A673 (cell line): ENCODE results near the gene TM4SF5.

Experiments used
- EZH2 ChIP-seq: fragments of 200-600 bp; sonication (generic); IDR thresholded peaks from 2 replicates; pipeline ENCODE4 v1.6.1; 2017; ENCODE audit warnings: borderline replicate concordance, low read depth, mild to moderate bottlenecking, mixed read lengths, antibody characterized with exemption, low read length; ENCODE audit not compliant: poor library complexity, severe bottlenecking
- TF ChIP-seq, protein P1 (sequence below): fragments of 300-800, 200-600 bp; sonication (generic); conservative IDR thresholded peaks from 2 replicates; pipeline ENCODE4 v1.5.1; 2017; ENCODE audit warnings: low read depth, mild to moderate bottlenecking, antibody characterized with exemption, low read length, moderate library complexity, mixed read lengths

DNA sequence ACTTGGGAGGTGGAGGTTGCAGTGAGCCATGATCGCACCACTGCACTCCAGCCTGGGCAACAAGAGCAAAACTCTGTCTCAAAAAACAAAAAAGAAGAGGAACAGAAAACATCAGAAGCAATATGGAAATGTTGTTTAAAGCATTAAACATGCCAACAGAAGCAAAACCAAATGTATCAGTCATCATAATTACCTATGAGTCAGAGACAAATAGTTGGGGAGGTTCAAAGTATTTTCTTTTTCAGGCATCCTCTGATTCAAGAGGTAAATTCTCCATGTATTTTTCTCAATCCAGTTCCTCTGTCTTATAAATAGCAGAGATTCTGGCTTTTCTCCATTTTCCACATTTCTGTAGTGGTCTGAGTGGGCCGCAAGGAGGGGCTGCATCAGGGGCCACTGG, 2.1 kb upstream of the TM4SF5 start:
- TF ChIP-seq, protein P1, sequence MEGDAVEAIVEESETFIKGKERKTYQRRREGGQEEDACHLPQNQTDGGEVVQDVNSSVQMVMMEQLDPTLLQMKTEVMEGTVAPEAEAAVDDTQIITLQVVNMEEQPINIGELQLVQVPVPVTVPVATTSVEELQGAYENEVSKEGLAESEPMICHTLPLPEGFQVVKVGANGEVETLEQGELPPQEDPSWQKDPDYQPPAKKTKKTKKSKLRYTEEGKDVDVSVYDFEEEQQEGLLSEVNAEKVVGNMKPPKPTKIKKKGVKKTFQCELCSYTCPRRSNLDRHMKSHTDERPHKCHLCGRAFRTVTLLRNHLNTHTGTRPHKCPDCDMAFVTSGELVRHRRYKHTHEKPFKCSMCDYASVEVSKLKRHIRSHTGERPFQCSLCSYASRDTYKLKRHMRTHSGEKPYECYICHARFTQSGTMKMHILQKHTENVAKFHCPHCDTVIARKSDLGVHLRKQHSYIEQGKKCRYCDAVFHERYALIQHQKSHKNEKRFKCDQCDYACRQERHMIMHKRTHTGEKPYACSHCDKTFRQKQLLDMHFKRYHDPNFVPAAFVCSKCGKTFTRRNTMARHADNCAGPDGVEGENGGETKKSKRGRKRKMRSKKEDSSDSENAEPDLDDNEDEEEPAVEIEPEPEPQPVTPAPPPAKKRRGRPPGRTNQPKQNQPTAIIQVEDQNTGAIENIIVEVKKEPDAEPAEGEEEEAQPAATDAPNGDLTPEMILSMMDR: no peak
- no peak for TF ChIP-seq EZH2
